ENCODE measurements around the gene CORO1C.

CORO1C gene

DNA sequence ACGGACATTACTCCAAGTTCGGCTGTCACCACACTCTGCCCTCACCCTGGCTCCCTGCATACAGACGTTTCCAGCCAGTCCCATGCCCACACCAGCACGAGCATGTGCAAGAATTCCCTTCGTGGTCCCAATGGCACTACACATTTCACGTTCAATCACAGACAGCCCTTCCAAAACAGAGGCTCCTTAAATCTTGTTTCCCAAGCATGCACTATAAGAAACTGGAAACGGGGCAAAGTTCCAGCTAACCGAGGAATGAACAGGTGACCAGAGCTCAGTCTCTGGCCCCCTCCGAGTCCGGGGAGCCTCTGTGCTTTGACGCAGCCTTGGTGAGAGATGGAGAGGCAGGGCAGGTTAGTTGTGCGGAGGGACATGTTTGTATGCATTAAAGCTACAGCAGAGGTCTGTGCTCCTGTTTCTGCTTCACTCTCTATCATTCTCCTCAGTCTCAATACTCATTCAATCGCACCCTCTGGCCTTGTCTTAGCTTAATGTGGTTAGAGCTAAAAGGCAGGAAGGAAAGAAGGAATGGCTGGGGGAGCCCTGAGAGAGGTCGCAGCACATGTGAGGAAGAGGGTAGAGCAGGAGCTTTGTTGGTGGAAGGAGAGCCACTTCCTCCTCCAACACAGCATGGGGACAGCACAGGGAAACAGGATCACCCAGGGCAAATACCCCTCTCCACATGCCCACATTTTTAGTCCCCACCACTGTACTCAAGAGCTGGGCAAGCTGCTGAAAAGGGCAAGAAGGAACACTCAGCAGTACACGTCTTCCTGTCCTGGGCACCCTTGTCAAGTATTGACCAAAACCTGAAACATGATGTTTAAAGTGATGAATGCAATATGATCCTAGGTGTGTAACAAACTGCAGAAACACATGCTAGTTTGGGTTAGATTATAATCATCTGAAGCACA lies 85.4 kb downstream of the CORO1C start:
- H3K4me3 ChIP-seq (replicated peaks; ENCODE audit: low read depth, low read length), result no peak overlapping the region
- no peak for DNase-seq (ENCODE audit: low read depth)
- TF ChIP-seq, protein P1, sequence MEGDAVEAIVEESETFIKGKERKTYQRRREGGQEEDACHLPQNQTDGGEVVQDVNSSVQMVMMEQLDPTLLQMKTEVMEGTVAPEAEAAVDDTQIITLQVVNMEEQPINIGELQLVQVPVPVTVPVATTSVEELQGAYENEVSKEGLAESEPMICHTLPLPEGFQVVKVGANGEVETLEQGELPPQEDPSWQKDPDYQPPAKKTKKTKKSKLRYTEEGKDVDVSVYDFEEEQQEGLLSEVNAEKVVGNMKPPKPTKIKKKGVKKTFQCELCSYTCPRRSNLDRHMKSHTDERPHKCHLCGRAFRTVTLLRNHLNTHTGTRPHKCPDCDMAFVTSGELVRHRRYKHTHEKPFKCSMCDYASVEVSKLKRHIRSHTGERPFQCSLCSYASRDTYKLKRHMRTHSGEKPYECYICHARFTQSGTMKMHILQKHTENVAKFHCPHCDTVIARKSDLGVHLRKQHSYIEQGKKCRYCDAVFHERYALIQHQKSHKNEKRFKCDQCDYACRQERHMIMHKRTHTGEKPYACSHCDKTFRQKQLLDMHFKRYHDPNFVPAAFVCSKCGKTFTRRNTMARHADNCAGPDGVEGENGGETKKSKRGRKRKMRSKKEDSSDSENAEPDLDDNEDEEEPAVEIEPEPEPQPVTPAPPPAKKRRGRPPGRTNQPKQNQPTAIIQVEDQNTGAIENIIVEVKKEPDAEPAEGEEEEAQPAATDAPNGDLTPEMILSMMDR (IDR thresholded peaks at IDR 0.05; ENCODE audit: low read length, missing control alignments), result no peak

DNA sequence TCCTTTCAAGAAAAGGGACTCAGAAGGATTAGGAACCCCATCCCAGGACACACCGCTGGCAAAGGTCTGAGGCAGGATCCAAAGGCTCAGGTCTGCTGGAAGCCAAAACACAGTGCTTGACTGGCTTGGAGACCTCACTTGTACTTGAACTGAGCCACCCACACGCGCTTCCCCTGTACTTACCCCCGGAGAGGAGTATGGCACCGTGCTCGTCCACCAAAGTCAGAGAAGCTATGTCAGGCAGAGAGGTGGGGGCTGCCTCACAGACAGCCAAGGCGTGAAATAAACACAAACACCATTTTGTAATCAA lies 86.6 kb downstream of the CORO1C start:
- TF ChIP-seq, protein P1 (IDR thresholded peaks at IDR 0.05; ENCODE audit: low read length, missing control alignments), result no peak
- DNase-seq (ENCODE audit: low read depth), result no peak
- H3K4me3 ChIP-seq (replicated peaks; ENCODE audit: low read depth, low read length), result no peak overlapping the region

DNA sequence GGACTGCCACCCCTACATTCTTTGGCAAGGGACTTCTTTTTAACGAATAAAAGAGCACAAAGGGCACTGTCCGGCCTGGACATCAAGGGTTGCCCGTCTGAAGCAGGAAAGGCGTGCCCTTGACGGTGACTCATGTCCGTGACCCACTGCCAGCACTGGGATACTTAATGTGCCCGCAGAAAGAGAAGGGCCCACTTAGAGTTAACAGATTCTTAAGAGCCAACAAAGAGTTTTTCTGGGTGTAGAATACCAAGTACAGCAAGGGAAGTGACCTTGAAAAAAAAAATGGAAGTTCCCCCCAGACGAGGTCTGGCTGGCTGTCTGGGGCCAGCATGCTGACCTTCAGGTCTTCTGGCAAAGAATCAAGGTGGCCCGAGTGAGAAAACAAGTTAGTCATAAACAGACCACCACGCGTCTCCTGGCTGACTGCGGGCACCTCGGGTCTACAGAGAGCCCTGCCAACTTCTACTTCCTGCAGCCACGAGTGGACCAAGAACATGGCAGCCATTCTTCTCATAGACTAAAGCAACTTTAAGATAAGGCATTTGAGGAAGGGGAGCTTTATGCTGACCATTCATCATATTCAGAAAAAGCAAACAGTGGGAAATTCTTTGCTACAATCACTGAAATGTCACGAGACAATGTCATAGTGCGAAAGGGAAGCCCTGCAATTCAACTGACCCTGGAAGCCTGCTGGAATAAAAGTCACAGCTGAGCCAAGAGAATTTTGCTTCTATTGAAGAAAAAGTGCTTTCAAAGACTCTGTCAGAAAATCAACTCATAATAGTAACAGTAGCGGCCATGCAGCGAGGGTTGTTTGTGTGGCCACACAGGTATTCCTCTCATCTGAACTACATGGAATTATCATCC lies 87.1 kb downstream of the CORO1C start:
- no peak for DNase-seq (ENCODE audit: low read depth)
- H3K4me3 ChIP-seq (replicated peaks; ENCODE audit: low read depth, low read length), result no peak overlapping the region
- TF ChIP-seq, protein P1 (IDR thresholded peaks at IDR 0.05; ENCODE audit: low read length, missing control alignments), result no peak

DNA sequence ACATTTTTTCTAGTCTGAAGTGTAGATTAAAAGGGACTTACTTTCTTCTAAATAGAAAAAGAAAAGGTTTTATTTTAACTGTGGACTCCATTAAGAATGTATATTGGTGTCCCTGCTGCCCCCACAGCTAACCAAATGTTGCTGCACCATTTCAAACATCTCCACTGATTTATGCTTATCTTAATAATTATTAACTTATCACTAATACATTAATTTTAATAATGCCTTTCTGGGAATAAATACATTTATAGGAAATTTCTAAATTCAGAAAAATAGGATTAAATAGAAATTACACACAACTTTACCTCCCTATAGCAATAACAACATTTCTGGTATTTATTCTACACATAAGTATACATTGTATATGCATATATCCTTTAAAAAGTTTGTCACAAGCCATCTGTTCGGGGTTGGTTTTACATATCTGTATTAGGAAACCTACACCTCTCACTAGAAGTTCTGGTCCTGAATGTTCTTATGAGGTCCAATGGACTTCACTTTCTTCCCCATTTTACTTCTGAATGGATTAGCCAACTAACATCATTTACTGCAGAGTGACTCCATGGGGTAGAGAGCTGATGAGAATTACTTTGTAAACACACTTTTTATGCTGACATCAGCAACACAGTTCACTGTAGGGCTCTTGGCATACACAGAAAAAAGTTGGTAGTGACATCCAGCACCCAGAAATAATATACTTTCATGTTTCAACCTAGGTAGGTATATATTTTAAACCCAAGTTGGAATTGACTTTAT lies 88.2 kb downstream of the CORO1C start:
- no peak for DNase-seq (ENCODE audit: low read depth)
- TF ChIP-seq, protein P1 (IDR thresholded peaks at IDR 0.05; ENCODE audit: low read length, missing control alignments), result no peak
- H3K4me3 ChIP-seq (replicated peaks; ENCODE audit: low read depth, low read length), result no peak overlapping the region

DNA sequence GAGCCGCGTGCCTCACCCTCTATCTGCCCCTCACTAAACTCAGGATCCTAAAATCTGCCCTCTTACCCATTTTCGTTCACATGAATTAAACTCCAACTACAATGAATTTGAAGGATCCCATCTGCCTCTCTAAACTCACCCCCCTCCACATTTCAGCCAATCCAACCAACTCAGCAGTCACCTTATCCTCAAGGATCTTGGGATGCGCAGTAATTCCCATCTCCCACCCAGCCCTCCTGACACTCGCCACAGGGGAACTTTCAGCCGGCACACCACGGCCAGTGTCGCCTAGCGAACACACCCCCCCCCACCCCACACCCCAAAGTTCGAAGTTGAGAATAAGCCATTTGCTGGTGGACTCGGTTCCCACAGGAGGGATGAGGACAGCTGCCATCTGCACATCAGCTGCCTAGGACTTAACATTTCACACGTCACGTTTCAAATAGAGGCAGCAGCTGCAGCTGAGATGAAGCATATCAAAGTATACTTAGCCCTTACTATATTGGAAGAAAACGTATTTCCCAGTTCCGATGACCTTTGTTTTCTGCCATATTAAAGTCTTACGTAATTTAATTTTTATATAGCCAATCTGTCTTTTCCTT lies 88.9 kb downstream of the CORO1C start:
- H3K4me3 ChIP-seq (replicated peaks; ENCODE audit: low read depth, low read length), result no peak overlapping the region
- no peak for DNase-seq (ENCODE audit: low read depth)
- TF ChIP-seq, protein P1 (IDR thresholded peaks at IDR 0.05; ENCODE audit: low read length, missing control alignments), result no peak
